Measurements from ENCODE around the gene METAP2. TPM values are rescaled to one million over a fixed set of nuclear protein-coding genes. Genes with fewer than 3 reads are reported as not detected.

METAP2 gene
- polyA plus RNA-seq, 3 donors: 17.0 to 26.0 (median 19.9) TPM

- no peaks in the 10 kb centered on the region for H3K4me1 Mint-ChIP-seq
- no CpG with 5 or more reads among the region's 1 CpG for WGBS (ENCODE audit: insufficient coverage)
- Histone ChIP-seq H3K4me2 (replicated peaks; ENCODE audit: extremely low read depth, low read length, poor library complexity, severe bottlenecking) (no peak overlapping the region), H3K27me3 (ENCODE audit: control insufficient read depth in 2 of 2, insufficient read depth in 2 of 2, low read length in 2 of 2) (no peaks in the 10 kb centered on the region), H3K79me2 (ENCODE audit: insufficient read depth, low read length) (no peaks in the 10 kb centered on the region), H2AFZ (ENCODE audit: insufficient read depth, low read depth, low read length, poor library complexity, severe bottlenecking) (no peak overlapping the region), H3K9me3 (replicated peaks in 1 of 2; ENCODE audit: control insufficient read depth in 1 of 2, insufficient read depth in 1 of 2, low read length in 2 of 2) (no peaks in the 10 kb centered on the region), H3K9ac (ENCODE audit: insufficient read depth, low read length, poor library complexity, severe bottlenecking) (no peak overlapping the region), H3K27ac (ENCODE audit: low read depth in 1 of 2, low read length in 2 of 2) (no peak overlapping the region), H3K4me3 (replicated peaks in 1 of 3; ENCODE audit: low read depth in 2 of 3, low read length in 3 of 3) (no peak overlapping the region), H3K36me3 (replicated peaks in 1 of 2; ENCODE audit: control insufficient read depth in 1 of 2, insufficient read depth in 2 of 2, low read length in 2 of 2) (peaks cover 70 to 96% of the 10 kb centered on the region in 2 donors), H4K20me1 (ENCODE audit: insufficient read depth, low read length) (no peaks in the 10 kb centered on the region), H3K4me1 (ENCODE audit: control insufficient read depth in 1 of 2, insufficient read depth in 2 of 2, low read length in 2 of 2) (no peaks in the 10 kb centered on the region)
- H3K27ac Mint-ChIP-seq: no peak overlapping the region
- H3K36me3 Mint-ChIP-seq: peaks cover 72 to 82% of the 10 kb centered on the region in 2 donors
- no peak for DNase-seq
- intact Hi-C loops (cut with micrococcal nuclease): no loop called here
- H3K4me3 Mint-ChIP-seq: no peak overlapping the region
- peaks cover 0 to 5% (median 0%) of the 10 kb centered on the region in 7 donors for H3K9me3 Mint-ChIP-seq
- H3K27me3 Mint-ChIP-seq (ENCODE audit: low read depth in 3 of 3): no peaks in the 10 kb centered on the region
- no peak for TF ChIP-seq CTCF (IDR thresholded peaks at IDR 0.05)
Observed at GRCh38 chr12:95495433-95495832, 21.5 kb downstream of the METAP2 start.

GRCh38 chr12:95497031-95497430, 23.1 kb downstream of the METAP2 start:
- Histone ChIP-seq H3K36me3 (replicated peaks in 1 of 2; ENCODE audit: control insufficient read depth in 1 of 2, insufficient read depth in 2 of 2, low read length in 2 of 2) (peaks cover 73 to 89% of the 10 kb centered on the region in 2 donors), H3K27ac (ENCODE audit: low read depth in 1 of 2, low read length in 2 of 2) (no peak overlapping the region), H3K27me3 (ENCODE audit: control insufficient read depth in 2 of 2, insufficient read depth in 2 of 2, low read length in 2 of 2) (no peaks in the 10 kb centered on the region), H3K4me3 (replicated peaks in 1 of 3; ENCODE audit: low read depth in 2 of 3, low read length in 3 of 3) (no peak overlapping the region), H3K9ac (ENCODE audit: insufficient read depth, low read length, poor library complexity, severe bottlenecking) (no peak overlapping the region), H3K4me2 (replicated peaks; ENCODE audit: extremely low read depth, low read length, poor library complexity, severe bottlenecking) (no peak overlapping the region), H3K9me3 (replicated peaks in 1 of 2; ENCODE audit: control insufficient read depth in 1 of 2, insufficient read depth in 1 of 2, low read length in 2 of 2) (no peaks in the 10 kb centered on the region), H3K4me1 (ENCODE audit: control insufficient read depth in 1 of 2, insufficient read depth in 2 of 2, low read length in 2 of 2) (no peaks in the 10 kb centered on the region), H2AFZ (ENCODE audit: insufficient read depth, low read depth, low read length, poor library complexity, severe bottlenecking) (no peak overlapping the region), H3K79me2 (ENCODE audit: insufficient read depth, low read length) (no peaks in the 10 kb centered on the region), H4K20me1 (ENCODE audit: insufficient read depth, low read length) (no peaks in the 10 kb centered on the region)
- WGBS (ENCODE audit: insufficient coverage): no CpG with 5 or more reads among the region's 4 CpGs
- Mint-ChIP-seq H3K4me1 (no peaks in the 10 kb centered on the region), H3K27me3 (ENCODE audit: low read depth in 3 of 3) (no peaks in the 10 kb centered on the region), H3K9me3 (peaks cover 0 to 7% (median 0%) of the 10 kb centered on the region in 7 donors), H3K36me3 (peaks cover 63 to 80% of the 10 kb centered on the region in 2 donors), H3K4me3 (no peak overlapping the region), H3K27ac (no peak overlapping the region)
- no peak for DNase-seq
- intact Hi-C loops (cut with micrococcal nuclease): no loop called here
- TF ChIP-seq CTCF (IDR thresholded peaks at IDR 0.05): no peak
